ENCODE data around the gene EPOP. TPM values are rescaled to one million over a fixed set of nuclear protein-coding genes. Genes with fewer than 3 reads are reported as not detected.

The EPOP gene
- total and polyA plus RNA-seq, 2 of the 13 experiments (the other 11 are each of a cell fraction or from before 2014, with no cell fraction given) = 14.7 to 37.8 TPM

DNA sequence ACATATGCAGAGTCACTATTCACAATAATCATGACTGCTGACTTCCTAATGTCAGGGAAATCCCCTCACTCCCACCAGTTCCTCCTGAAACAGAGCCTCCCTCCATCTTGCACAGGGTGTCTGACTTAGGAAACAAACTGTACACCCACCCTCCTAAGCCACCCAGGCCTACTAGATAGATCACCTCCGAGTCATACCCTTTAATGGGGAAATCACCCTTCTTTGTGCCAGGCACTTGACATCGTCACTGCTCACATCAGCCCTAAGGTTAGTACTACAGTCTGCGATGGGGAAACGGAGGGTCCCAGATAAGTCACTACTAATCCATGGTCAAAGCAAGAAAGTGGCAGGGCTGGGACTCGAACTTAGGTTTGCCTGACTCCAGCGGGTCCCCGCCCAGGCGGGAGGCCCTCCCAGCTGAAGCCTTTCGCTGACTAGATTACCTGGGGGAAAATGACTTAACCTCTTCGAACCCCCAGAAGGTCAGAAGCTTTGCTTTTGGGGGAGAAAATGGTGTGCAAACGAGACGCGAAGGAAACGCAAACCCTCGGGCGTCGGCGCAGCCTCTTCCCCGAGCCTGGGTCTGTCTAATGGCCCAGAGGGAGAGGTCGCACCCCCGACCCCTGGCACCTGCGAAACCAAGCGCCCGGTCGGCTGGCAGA is 26.9 kb upstream of the EPOP start (continued):
- TF ChIP-seq, protein P1, sequence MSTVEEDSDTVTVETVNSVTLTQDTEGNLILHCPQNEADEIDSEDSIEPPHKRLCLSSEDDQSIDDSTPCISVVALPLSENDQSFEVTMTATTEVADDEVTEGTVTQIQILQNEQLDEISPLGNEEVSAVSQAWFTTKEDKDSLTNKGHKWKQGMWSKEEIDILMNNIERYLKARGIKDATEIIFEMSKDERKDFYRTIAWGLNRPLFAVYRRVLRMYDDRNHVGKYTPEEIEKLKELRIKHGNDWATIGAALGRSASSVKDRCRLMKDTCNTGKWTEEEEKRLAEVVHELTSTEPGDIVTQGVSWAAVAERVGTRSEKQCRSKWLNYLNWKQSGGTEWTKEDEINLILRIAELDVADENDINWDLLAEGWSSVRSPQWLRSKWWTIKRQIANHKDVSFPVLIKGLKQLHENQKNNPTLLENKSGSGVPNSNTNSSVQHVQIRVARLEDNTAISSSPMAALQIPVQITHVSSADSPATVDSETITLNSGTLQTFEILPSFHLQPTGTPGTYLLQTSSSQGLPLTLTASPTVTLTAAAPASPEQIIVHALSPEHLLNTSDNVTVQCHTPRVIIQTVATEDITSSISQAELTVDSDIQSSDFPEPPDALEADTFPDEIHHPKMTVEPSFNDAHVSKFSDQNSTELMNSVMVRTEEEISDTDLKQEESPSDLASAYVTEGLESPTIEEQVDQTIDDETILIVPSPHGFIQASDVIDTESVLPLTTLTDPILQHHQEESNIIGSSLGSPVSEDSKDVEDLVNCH (CRISPR knock-in tag; IDR thresholded peaks at IDR 0.05) = no peak
- TF ChIP-seq SNAPC2 (CRISPR knock-in tag; IDR thresholded peaks at IDR 0.05) (peak; percentile 18; the same call in 1 of the 2 replicates), JUNB (CRISPR knock-in tag; IDR thresholded peaks at IDR 0.05; ENCODE audit: borderline replicate concordance) (no peak), CHD2 (IDR thresholded peaks at IDR 0.05; ENCODE audit: low read depth, low read length) (no peak), XRCC5 (optimal IDR thresholded peaks at IDR 0.05; ENCODE audit: low read length) (no peak), KDM1A (CRISPR knock-in tag; IDR thresholded peaks at IDR 0.05) (no peak), FOXK1 (CRISPR knock-in tag; IDR thresholded peaks at IDR 0.05; ENCODE audit: borderline replicate concordance, low read depth) (no peak), AGO2 (optimal IDR thresholded peaks at IDR 0.05; ENCODE audit: low read depth, low read length) (peak; percentile 88), JARID2 (CRISPR knock-in tag; IDR thresholded peaks at IDR 0.05; ENCODE audit: insufficient replicate concordance) (no peak), RFXAP (CRISPR knock-in tag; IDR thresholded peaks at IDR 0.05; ENCODE audit: borderline replicate concordance) (no peak)
- TF ChIP-seq, protein P2, sequence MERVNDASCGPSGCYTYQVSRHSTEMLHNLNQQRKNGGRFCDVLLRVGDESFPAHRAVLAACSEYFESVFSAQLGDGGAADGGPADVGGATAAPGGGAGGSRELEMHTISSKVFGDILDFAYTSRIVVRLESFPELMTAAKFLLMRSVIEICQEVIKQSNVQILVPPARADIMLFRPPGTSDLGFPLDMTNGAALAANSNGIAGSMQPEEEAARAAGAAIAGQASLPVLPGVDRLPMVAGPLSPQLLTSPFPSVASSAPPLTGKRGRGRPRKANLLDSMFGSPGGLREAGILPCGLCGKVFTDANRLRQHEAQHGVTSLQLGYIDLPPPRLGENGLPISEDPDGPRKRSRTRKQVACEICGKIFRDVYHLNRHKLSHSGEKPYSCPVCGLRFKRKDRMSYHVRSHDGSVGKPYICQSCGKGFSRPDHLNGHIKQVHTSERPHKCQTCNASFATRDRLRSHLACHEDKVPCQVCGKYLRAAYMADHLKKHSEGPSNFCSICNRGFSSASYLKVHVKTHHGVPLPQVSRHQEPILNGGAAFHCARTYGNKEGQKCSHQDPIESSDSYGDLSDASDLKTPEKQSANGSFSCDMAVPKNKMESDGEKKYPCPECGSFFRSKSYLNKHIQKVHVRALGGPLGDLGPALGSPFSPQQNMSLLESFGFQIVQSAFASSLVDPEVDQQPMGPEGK (CRISPR knock-in tag; IDR thresholded peaks at IDR 0.05) = peak; percentile 41; the same call in 1 of the 2 replicates
- TF ChIP-seq, protein P3, sequence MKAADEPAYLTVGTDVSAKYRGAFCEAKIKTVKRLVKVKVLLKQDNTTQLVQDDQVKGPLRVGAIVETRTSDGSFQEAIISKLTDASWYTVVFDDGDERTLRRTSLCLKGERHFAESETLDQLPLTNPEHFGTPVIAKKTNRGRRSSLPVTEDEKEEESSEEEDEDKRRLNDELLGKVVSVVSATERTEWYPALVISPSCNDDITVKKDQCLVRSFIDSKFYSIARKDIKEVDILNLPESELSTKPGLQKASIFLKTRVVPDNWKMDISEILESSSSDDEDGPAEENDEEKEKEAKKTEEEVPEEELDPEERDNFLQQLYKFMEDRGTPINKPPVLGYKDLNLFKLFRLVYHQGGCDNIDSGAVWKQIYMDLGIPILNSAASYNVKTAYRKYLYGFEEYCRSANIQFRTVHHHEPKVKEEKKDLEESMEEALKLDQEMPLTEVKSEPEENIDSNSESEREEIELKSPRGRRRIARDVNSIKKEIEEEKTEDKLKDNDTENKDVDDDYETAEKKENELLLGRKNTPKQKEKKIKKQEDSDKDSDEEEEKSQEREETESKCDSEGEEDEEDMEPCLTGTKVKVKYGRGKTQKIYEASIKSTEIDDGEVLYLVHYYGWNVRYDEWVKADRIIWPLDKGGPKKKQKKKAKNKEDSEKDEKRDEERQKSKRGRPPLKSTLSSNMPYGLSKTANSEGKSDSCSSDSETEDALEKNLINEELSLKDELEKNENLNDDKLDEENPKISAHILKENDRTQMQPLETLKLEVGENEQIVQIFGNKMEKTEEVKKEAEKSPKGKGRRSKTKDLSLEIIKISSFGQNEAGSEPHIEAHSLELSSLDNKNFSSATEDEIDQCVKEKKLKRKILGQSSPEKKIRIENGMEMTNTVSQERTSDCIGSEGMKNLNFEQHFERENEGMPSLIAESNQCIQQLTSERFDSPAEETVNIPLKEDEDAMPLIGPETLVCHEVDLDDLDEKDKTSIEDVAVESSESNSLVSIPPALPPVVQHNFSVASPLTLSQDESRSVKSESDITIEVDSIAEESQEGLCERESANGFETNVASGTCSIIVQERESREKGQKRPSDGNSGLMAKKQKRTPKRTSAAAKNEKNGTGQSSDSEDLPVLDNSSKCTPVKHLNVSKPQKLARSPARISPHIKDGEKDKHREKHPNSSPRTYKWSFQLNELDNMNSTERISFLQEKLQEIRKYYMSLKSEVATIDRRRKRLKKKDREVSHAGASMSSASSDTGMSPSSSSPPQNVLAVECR (CRISPR knock-in tag; IDR thresholded peaks at IDR 0.05; ENCODE audit: borderline replicate concordance) = peak; percentile 6; the same call in 1 of the 2 replicates
